GM12878 (cell line): ENCODE measurements around the gene SACM1L. TPM values are rescaled to one million over a fixed set of nuclear protein-coding genes. Genes with fewer than 3 reads are reported as not detected.

Experiments
- ATAC-seq: fragments of 200-7000 bp; cut with Tn5 transposase; 3 replicates; pipeline ENCODE4 v1.9.1; 2020; ENCODE audit warnings: mild to moderate bottlenecking, moderate library complexity
- BruUV-seq: library from RNA; stranded (reverse); fragments of 400-500 nt; replicated peaks from 2 replicates; lab custom pipeline; 2021; lab: Mats Ljungman, UMichigan
- CTCF ChIA-PET: fragments of 300-600 bp; sonication (Branson Sonifier 250); formaldehyde crosslinking; extraction: SDS; loops from one replicate; lab custom pipeline; 2021; ENCODE audit warnings: inconsistent platforms; lab: Yijun Ruan, JAX
- POLR2A ChIA-PET: fragments of 350-600 bp; formaldehyde crosslinking; extraction: SDS; loops from one replicate; lab custom pipeline; 2021; ENCODE audit warnings: inconsistent platforms; lab: Charles Lee
- RAD21 ChIA-PET: fragments of 300-600 bp; sonication (Branson Sonifier 250); formaldehyde crosslinking; loops from one replicate; lab custom pipeline; 2023; ENCODE audit warnings: antibody characterized with exemption; ENCODE audit not compliant: unreplicated experiment; lab: Charles Lee
- SMC1A ChIA-PET: fragments of 300-600 bp; sonication (Branson Sonifier 250); formaldehyde crosslinking; loops from one replicate; lab custom pipeline; 2023; ENCODE audit not compliant: unreplicated experiment, uncharacterized antibody; lab: Charles Lee
- DNase-seq: peaks from one replicate; pipeline ENCODE4 v3.0.0-alpha.2; 2011; ENCODE audit warnings: low read depth, low spot score
- FAIRE-seq: peaks from 3 replicates; lab custom pipeline; 2011; peaks lifted over from hg19 to GRCh38; lab: Jason Lieb, UNC
- H2AFZ ChIP-seq: 2 replicates; pipeline ENCODE4 v1.6.0; 2011; ENCODE audit warnings: low read depth, low read length, control low read depth; ENCODE audit not compliant: control insufficient read depth
- H3K27ac ChIP-seq: 2 replicates; pipeline ENCODE4 v1.5.1; 2011; ENCODE audit warnings: control low read depth; ENCODE audit not compliant: control insufficient read depth, insufficient read depth
- H3K27me3 ChIP-seq, 2 experiments: replicated peaks in 1 of 2; 2 replicates each; pipeline versions ENCODE4 v1.6.0 to v1.6.1; 2011; ENCODE audit warnings: low read length in 1 of 2; ENCODE audit not compliant: control insufficient read depth in 2 of 2, insufficient read depth in 2 of 2
- H3K36me3 ChIP-seq, 2 experiments: 2 replicates each; pipeline ENCODE4 v1.5.1; 2011; ENCODE audit warnings: low read length in 1 of 2; ENCODE audit not compliant: control insufficient read depth in 2 of 2, insufficient read depth in 2 of 2
- H3K4me1 ChIP-seq: 2 replicates; pipeline ENCODE4 v1.6.1; 2011; ENCODE audit warnings: mild to moderate bottlenecking, low read length, moderate library complexity, mixed read lengths; ENCODE audit not compliant: control insufficient read depth, insufficient read depth
- H3K4me2 ChIP-seq: 2 replicates; pipeline ENCODE4 v1.6.0; 2011; ENCODE audit warnings: control low read depth; ENCODE audit not compliant: control insufficient read depth, insufficient read depth
- H3K4me3 ChIP-seq: fragments of 200-600 bp; sonication (generic); 2 replicates; pipeline ENCODE4 v1.5.1; 2016
- H3K79me2 ChIP-seq: 2 replicates; pipeline ENCODE4 v1.6.0; 2011; ENCODE audit warnings: low read length; ENCODE audit not compliant: control insufficient read depth, insufficient read depth
- H3K9ac ChIP-seq: 2 replicates; pipeline ENCODE4 v1.8.0; 2011; ENCODE audit warnings: low read length, control low read depth, mixed read lengths; ENCODE audit not compliant: control insufficient read depth, insufficient read depth
- H3K9me3 ChIP-seq: replicated peaks from 3 replicates; pipeline ENCODE4 v1.5.1; 2011; ENCODE audit warnings: mild to moderate bottlenecking, low read length; ENCODE audit not compliant: control insufficient read depth, insufficient read depth
- H4K20me1 ChIP-seq: 2 replicates; pipeline ENCODE4 v1.6.0; 2011; ENCODE audit not compliant: control insufficient read depth, insufficient read depth
- BCL11A ChIP-seq: IDR thresholded peaks from 2 replicates; pipeline ENCODE4 v1.6.1; 2011; ENCODE audit warnings: low read depth, low read length
- CBFB ChIP-seq: IDR thresholded peaks from 2 replicates; pipeline ENCODE4 v1.6.1; 2016; ENCODE audit warnings: antibody characterized with exemption, low read depth
- CBX3 ChIP-seq: fragments of 200-600 bp; sonication (generic); IDR thresholded peaks from 2 replicates; pipeline ENCODE4 v1.6.1; 2016; ENCODE audit warnings: low read depth, borderline replicate concordance
- CHD1 ChIP-seq: IDR thresholded peaks from 2 replicates; pipeline ENCODE4 v1.6.1; 2012; ENCODE audit warnings: low read depth, low read length, improper control_type of control experiment
- HDAC2 ChIP-seq: fragments of 200-600 bp; sonication (generic); IDR thresholded peaks from 2 replicates; pipeline ENCODE4 v1.6.1; 2017
- KAT2A ChIP-seq: conservative IDR thresholded peaks from 2 replicates; pipeline ENCODE4 v1.6.1; 2011; ENCODE audit warnings: low read depth, low read length; ENCODE audit not compliant: control insufficient read depth
- NFYB ChIP-seq: IDR thresholded peaks from 2 replicates; pipeline ENCODE4 v1.6.1; 2011; ENCODE audit warnings: low read depth, mild to moderate bottlenecking, low read length, improper control_type of control experiment, moderate library complexity; ENCODE audit not compliant: insufficient read depth
- POLR2A ChIP-seq: IDR thresholded peaks from 2 replicates; pipeline ENCODE4 v1.6.1; 2011; ENCODE audit warnings: low read depth, mild to moderate bottlenecking, low read length
- POLR2AphosphoS5 ChIP-seq: IDR thresholded peaks from 2 replicates; pipeline ENCODE4 v1.6.1; 2011; ENCODE audit warnings: mild to moderate bottlenecking, low read length, inconsistent platforms
- SMAD1 ChIP-seq: fragments of 450-650 bp; IDR thresholded peaks from 2 replicates; pipeline ENCODE4 v1.6.1; 2018; ENCODE audit warnings: mild to moderate bottlenecking, low read depth; ENCODE audit not compliant: partially characterized antibody
- TCF7 ChIP-seq: IDR thresholded peaks from 2 replicates; pipeline ENCODE4 v1.6.1; 2014; ENCODE audit warnings: antibody characterized with exemption, borderline replicate concordance
- ZZZ3 ChIP-seq: IDR thresholded peaks from 2 replicates; pipeline ENCODE4 v1.6.1; 2011; ENCODE audit warnings: low read depth; ENCODE audit not compliant: control insufficient read depth, insufficient read length
- WGBS: methylation state at CpG from one replicate; pipeline ENCODE4 v1.1.6; 2016; ENCODE audit warnings: low lambda C conversion rate; ENCODE audit not compliant: insufficient replicate concordance, insufficient coverage; ENCODE audit errors: missing lambda C conversion rate; 5-methylcytosine and 5-hydroxymethylcytosine counted together
- in situ Hi-C: fragments of 300-500 bp; cut with MboI; formaldehyde crosslinking; loops from 9 replicates; pipeline ENCODE4 v1.14.3; 2018; ENCODE audit warnings: mixed read lengths
- intact Hi-C: fragments of 100-400 bp; cut with micrococcal nuclease; formaldehyde crosslinking; loops from one replicate; pipeline ENCODE4 v1.14.2; 2022; ENCODE audit not compliant: unreplicated experiment
- polyA plus RNA-seq, 11 experiments: library from polyadenylated mRNA; depleted of rRNA in 4 of 11; unstranded in 6 of 11; stranded (reverse) in 5 of 11; fragments of >200 nt; fragmentation: Nextera tagmentation in 4 of 11; fragmentation: Illumina TruSeq in 1 of 11; extraction: Ambion mirVana in 4 of 11; extraction: Trizol in 1 of 11; gene quantifications; 1 replicate in 1 of 11; 2 replicates in 10 of 11; pipeline versions ENCODE4 v1.2.1 to v1.2.3, GENCODE V29; 2011 to 2016; ENCODE audit warnings: inconsistent platforms in 2 of 11, missing spikeins in 2 of 11, low read depth in 1 of 11
- total RNA-seq, 4 experiments: library from RNA; depleted of rRNA in 3 of 4; stranded (reverse); fragments of >200 nt in 3 of 4; fragmentation: Illumina TruSeq in 1 of 4; extraction: Trizol in 1 of 4; gene quantifications; 2 replicates each; pipeline versions ENCODE4 v1.2.1 to v1.2.3, GENCODE V29; 2013 to 2021
- TF ChIP-seq, protein P1 (sequence below), 3 experiments: IDR thresholded peaks in 2 of 3; conservative IDR thresholded peaks in 1 of 3; 2 replicates each; pipeline ENCODE4 v1.5.1; 2011; ENCODE audit warnings: low read depth in 3 of 3, low read length in 3 of 3, mild to moderate bottlenecking in 3 of 3, control low read depth in 2 of 3, moderate library complexity in 2 of 3, inconsistent platforms in 1 of 3, mixed read lengths in 1 of 3; ENCODE audit not compliant: control insufficient read depth in 2 of 3, insufficient read depth in 1 of 3; ENCODE audit errors: extremely low read depth in 1 of 3
- TF ChIP-seq, protein P2 (sequence below): fragments of 450-650 bp; IDR thresholded peaks from 2 replicates; pipeline ENCODE4 v1.6.1; 2017; ENCODE audit warnings: borderline replicate concordance
- TF ChIP-seq, protein P3 (sequence below): fragments of 450-650 bp; formaldehyde crosslinking; IDR thresholded peaks from 2 replicates; pipeline ENCODE4 v1.4.0; 2022; ENCODE audit warnings: mild to moderate bottlenecking, moderate library complexity
- TF ChIP-seq, protein P4 (sequence below): fragments of 450-650 bp; IDR thresholded peaks from 2 replicates; pipeline ENCODE4 v1.6.1; 2018; ENCODE audit warnings: borderline replicate concordance, mild to moderate bottlenecking; ENCODE audit not compliant: partially characterized antibody

The SACM1L gene
- total and polyA plus RNA-seq, 10 of the 15 experiments (the other 5 are each of a cell fraction or from before 2014, with no cell fraction given): 16.5 to 48.3 (median 28.9) TPM

DNA sequence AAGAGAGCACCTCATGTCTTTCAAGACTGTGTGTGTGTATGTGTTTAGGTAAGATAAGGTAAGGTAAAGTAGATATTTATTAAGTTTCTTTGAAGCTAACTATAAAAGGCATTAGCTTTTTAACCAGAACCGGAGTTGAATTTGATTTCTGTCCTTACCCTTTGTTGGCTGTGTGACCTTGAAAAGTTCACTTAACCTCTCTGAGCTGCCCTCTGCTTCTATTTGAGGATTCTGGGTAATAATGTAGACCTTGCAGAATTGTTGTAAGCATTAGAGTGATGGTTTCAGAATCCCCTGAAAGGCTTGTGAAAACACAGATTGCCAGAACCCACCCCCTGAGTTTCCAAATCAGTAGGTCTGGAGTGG, 21.6 kb upstream of the SACM1L start:
- ChIA-PET POLR2A (interaction anchor here (0.6 kb wide), 1 partner anchor 37 kb away, joined by 3 read pairs; no protein-coding TSS in a partner anchor), SMC1A (interaction anchor here (0.6 to 4.0 kb wide), 6 partner anchors 11 to 157 kb away, joined by 3 to 14 read pairs (median 3); no protein-coding TSS in a partner anchor), CTCF (interaction anchor here (0.9 to 13.5 kb wide), 4 partner anchors 8 to 157 kb away, joined by 3 to 259 read pairs (median 28); partner anchors contain the start of gene SACM1L), RAD21 (interaction anchor here (1.2 kb wide), 1 partner anchor 271 kb away, joined by 3 read pairs; no protein-coding TSS in a partner anchor)
- Histone ChIP-seq H3K9ac (no peak overlapping the region), H3K27me3 (no peaks in the 10 kb centered on the region), H3K4me1 (peaks cover 16% of the 10 kb centered on the region), H4K20me1 (peaks cover 4% of the 10 kb centered on the region; the same call in 1 of the 2 replicates), H2AFZ (no peak overlapping the region), H3K4me2 (no peak overlapping the region), H3K36me3 (peaks cover 28 to 43% of the 10 kb centered on the region in 2 experiments), H3K4me3 (no peak overlapping the region), H3K9me3 (no peaks in the 10 kb centered on the region), H3K79me2 (peaks cover 8% of the 10 kb centered on the region), H3K27ac (no peak overlapping the region)
- 96% methylated on average over 1 of the region's 1 CpG for WGBS
- ATAC-seq: no peak
- FAIRE-seq: no peak
- no peak for DNase-seq
- no TSS peak for BruUV-seq
- intact Hi-C loops (loop anchor here (10.0 kb wide), 1 partner anchor 453 kb away; no protein-coding TSS in a partner anchor), in situ Hi-C loops (loop anchor here (10.0 kb wide), 1 partner anchor 443 kb away; the partner anchor contains the start of gene TMEM158)
- TF ChIP-seq NFYB: no peak
- TF ChIP-seq CHD1: no peak
- TF ChIP-seq TCF7: no peak
- TF ChIP-seq, protein P1, sequence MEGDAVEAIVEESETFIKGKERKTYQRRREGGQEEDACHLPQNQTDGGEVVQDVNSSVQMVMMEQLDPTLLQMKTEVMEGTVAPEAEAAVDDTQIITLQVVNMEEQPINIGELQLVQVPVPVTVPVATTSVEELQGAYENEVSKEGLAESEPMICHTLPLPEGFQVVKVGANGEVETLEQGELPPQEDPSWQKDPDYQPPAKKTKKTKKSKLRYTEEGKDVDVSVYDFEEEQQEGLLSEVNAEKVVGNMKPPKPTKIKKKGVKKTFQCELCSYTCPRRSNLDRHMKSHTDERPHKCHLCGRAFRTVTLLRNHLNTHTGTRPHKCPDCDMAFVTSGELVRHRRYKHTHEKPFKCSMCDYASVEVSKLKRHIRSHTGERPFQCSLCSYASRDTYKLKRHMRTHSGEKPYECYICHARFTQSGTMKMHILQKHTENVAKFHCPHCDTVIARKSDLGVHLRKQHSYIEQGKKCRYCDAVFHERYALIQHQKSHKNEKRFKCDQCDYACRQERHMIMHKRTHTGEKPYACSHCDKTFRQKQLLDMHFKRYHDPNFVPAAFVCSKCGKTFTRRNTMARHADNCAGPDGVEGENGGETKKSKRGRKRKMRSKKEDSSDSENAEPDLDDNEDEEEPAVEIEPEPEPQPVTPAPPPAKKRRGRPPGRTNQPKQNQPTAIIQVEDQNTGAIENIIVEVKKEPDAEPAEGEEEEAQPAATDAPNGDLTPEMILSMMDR (IDR thresholded peaks at IDR 0.05 in 2 of 3, conservative IDR thresholded peaks at IDR 0.05 in 1 of 3; ENCODE audit: control insufficient read depth in 2 of 3, extremely low read depth in 1 of 3, insufficient read depth in 1 of 3, low read depth in 3 of 3, low read length in 3 of 3): no peak
- no peak for TF ChIP-seq SMAD1
- TF ChIP-seq CBX3: no peak
- no peak for TF ChIP-seq POLR2AphosphoS5
- no peak for TF ChIP-seq CBFB
- TF ChIP-seq ZZZ3: no peak
- TF ChIP-seq, protein P2, sequence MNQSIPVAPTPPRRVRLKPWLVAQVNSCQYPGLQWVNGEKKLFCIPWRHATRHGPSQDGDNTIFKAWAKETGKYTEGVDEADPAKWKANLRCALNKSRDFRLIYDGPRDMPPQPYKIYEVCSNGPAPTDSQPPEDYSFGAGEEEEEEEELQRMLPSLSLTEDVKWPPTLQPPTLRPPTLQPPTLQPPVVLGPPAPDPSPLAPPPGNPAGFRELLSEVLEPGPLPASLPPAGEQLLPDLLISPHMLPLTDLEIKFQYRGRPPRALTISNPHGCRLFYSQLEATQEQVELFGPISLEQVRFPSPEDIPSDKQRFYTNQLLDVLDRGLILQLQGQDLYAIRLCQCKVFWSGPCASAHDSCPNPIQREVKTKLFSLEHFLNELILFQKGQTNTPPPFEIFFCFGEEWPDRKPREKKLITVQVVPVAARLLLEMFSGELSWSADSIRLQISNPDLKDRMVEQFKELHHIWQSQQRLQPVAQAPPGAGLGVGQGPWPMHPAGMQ: no peak
- TF ChIP-seq, protein P3, sequence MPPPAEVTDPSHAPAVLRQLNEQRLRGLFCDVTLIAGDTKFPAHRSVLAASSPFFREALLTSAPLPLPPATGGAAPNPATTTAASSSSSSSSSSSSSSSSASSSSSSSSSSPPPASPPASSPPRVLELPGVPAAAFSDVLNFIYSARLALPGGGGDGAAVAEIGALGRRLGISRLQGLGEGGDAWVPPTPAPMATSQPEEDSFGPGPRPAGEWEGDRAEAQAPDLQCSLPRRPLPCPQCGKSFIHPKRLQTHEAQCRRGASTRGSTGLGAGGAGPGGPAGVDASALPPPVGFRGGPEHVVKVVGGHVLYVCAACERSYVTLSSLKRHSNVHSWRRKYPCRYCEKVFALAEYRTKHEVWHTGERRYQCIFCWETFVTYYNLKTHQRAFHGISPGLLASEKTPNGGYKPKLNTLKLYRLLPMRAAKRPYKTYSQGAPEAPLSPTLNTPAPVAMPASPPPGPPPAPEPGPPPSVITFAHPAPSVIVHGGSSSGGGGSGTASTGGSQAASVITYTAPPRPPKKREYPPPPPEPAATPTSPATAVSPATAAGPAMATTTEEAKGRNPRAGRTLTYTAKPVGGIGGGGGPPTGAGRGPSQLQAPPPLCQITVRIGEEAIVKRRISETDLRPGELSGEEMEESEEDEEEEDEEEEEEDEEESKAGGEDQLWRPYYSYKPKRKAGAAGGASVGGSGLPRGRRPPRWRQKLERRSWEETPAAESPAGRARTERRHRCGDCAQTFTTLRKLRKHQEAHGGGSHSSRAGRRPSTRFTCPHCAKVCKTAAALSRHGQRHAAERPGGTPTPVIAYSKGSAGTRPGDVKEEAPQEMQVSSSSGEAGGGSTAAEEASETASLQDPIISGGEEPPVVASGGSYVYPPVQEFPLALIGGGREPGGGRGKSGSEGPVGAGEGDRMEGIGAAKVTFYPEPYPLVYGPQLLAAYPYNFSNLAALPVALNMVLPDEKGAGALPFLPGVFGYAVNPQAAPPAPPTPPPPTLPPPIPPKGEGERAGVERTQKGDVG (CRISPR knock-in tag): no peak
- TF ChIP-seq KAT2A: no peak
- no peak for TF ChIP-seq BCL11A
- TF ChIP-seq, protein P4, sequence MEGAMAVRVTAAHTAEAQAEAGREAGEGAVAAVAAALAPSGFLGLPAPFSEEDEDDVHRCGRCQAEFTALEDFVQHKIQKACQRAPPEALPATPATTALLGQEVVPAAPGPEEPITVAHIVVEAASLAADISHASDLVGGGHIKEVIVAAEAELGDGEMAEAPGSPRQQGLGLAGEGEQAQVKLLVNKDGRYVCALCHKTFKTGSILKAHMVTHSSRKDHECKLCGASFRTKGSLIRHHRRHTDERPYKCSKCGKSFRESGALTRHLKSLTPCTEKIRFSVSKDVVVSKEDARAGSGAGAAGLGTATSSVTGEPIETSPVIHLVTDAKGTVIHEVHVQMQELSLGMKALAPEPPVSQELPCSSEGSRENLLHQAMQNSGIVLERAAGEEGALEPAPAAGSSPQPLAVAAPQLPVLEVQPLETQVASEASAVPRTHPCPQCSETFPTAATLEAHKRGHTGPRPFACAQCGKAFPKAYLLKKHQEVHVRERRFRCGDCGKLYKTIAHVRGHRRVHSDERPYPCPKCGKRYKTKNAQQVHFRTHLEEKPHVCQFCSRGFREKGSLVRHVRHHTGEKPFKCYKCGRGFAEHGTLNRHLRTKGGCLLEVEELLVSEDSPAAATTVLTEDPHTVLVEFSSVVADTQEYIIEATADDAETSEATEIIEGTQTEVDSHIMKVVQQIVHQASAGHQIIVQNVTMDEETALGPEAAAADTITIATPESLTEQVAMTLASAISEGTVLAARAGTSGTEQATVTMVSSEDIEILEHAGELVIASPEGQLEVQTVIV: no peak
- TF ChIP-seq HDAC2: no peak
- TF ChIP-seq POLR2A: no peak
